ENCODE data around the gene FAM193A. TPM values are rescaled to one million over a fixed set of nuclear protein-coding genes. Genes with fewer than 3 reads are reported as not detected.
"Not testable (repeated sequence)": the region's sequence is repeated elsewhere in the genome, so short reads cannot be mapped to it uniquely, and the experiment has no call there.

Gene FAM193A
- total RNA-seq, 1 donor from 2014 or later = 30.9 TPM

DNA sequence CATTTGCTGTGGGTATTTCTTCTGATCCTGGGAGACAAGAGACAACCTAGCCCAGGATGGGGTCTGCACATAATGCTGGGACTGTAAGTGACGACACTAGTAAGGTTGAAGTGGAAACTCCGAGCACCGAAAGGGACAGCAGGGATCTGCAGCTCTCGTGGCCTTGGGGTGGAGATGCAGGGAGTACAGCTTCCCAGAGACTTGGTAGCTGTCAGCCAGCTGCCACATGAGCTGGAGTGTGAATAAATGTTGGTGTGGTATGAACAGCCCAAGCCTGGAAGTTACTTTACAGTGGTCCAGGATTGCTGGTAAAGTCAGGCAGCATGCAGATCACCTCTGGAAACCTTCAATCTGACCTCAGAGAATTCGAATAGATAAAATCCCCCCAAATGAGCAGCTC lies 97.6 kb downstream of the FAM193A start:
- Histone ChIP-seq H3K9me3 (no peaks in the 10 kb centered on the region), H3K4me1 (no peaks in the 10 kb centered on the region), H3K36me3 (peaks cover 33 to 72% of the 10 kb centered on the region in 2 donors), H3K27ac (no peak overlapping the region), H3K27me3 (no peaks in the 10 kb centered on the region), H3K4me3 (no peak overlapping the region)
- intact Hi-C loops (cut with DNase I) = no loop called here
- DNase-seq (ENCODE audit: low spot score in 2 of 2) = peak in 1 of 2 donors; percentile 33
- TF ChIP-seq CTCF (IDR thresholded peaks at IDR 0.05) = no peak

DNA sequence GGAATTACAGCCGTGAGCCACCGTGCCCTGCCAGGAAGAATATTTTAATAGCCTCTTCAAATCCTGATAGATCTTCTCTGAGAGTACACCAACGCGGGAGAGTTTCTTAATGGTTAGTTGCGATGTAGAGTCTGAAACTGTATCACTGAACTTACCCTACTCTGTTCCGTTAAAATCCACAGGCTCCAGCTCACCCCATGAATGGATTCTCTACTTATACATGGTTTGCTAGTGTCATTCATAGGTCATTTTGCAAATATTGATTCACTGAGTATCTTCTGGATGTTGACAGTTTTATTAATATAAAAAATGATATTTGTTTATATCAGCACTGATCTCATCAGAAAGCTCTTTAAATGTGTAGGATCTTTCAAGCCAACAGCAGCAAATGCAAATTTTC lies 99.9 kb downstream of the FAM193A start:
- H3K4me3 ChIP-seq = no peak overlapping the region
- no peak for TF ChIP-seq CTCF (IDR thresholded peaks at IDR 0.05)
- no peaks in the 10 kb centered on the region for H3K4me1 ChIP-seq
- no peaks in the 10 kb centered on the region for H3K27me3 ChIP-seq
- intact Hi-C loops (cut with DNase I) = no loop called here
- peaks cover 39 to 80% of the 10 kb centered on the region in 2 donors for H3K36me3 ChIP-seq
- H3K27ac ChIP-seq = no peak overlapping the region
- DNase-seq (ENCODE audit: low spot score in 2 of 2) = peak in 1 of 2 donors; percentile 7
- no peaks in the 10 kb centered on the region for H3K9me3 ChIP-seq

DNA sequence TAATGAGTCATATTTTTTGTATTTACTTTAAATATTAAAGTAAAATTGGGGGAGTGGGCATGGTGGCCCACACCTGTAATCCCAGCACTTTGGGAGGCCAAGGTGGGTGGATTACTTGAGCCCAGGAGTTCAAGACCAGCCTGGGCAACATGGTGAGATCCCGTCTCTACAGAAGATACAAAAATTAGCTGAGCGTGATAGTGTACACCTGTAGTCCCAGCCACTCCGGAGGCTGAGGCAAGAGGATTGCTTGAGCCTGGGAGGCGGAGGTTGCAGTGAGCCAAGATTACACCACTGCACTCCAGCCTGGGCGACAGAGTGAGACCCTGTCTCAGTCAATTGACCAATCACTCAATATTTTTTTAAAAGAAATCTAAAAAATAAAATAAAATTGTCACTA lies 100.5 kb downstream of the FAM193A start:
- H3K27ac ChIP-seq; intact Hi-C loops (cut with DNase I); H3K4me1 ChIP-seq; H3K27me3 ChIP-seq; H3K9me3 ChIP-seq; H3K4me3 ChIP-seq: not testable (repeated sequence)
- DNase-seq (ENCODE audit: low spot score in 2 of 2) = peak in 1 of 2 donors; percentile 5
- peaks cover 38 to 79% of the 10 kb centered on the region in 2 donors for H3K36me3 ChIP-seq

- DNase-seq (ENCODE audit: low spot score in 2 of 2) = peak in 1 of 2 donors; percentile 50
- Histone ChIP-seq H3K4me3 (no peak overlapping the region), H3K27me3 (no peaks in the 10 kb centered on the region), H3K4me1 (no peaks in the 10 kb centered on the region), H3K9me3 (no peaks in the 10 kb centered on the region), H3K27ac (no peak overlapping the region), H3K36me3 (peaks cover 33 to 71% of the 10 kb centered on the region in 2 donors)
- intact Hi-C loops (cut with DNase I) = no loop called here
- no peak for TF ChIP-seq CTCF (IDR thresholded peaks at IDR 0.05)
These were observed 101.6 kb downstream of the FAM193A start for GRCh38 chr4:2637956-2638552.

GRCh38 chr4:2638730-2639129 lies 102.3 kb downstream of the FAM193A start:
- peak in 1 of 2 donors; percentile 12 for DNase-seq (ENCODE audit: low spot score in 2 of 2)
- H3K4me3 ChIP-seq = no peak overlapping the region
- no peak overlapping the region for H3K27ac ChIP-seq
- intact Hi-C loops (cut with DNase I) = no loop called here
- H3K9me3 ChIP-seq = no peaks in the 10 kb centered on the region
- H3K36me3 ChIP-seq = peaks cover 33 to 64% of the 10 kb centered on the region in 2 donors
- TF ChIP-seq CTCF (IDR thresholded peaks at IDR 0.05) = no peak
- no peaks in the 10 kb centered on the region for H3K27me3 ChIP-seq
- no peaks in the 10 kb centered on the region for H3K4me1 ChIP-seq

DNA sequence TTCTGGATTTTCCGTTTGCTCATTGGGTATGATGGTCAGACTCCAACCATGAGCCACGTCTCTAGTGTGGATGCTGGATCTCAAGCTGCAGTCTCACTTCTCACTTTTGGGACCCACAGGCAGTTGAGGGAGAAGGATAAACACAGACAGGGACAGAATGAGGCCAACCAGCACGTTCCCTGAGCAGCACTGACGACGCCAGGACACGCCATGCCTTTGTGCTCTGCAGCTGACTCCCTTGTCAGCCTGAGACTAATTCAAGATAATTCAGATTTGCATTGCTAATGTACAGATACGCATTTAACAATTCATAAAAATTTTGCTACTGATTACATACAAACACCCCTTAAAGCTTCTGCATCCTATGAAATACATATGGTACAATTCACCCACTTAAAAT lies 106.5 kb downstream of the FAM193A start:
- no peak for TF ChIP-seq CTCF (IDR thresholded peaks at IDR 0.05)
- H3K4me1 ChIP-seq = no peaks in the 10 kb centered on the region
- intact Hi-C loops (cut with DNase I) = no loop called here
- no peak overlapping the region for H3K4me3 ChIP-seq
- peak in 1 of 2 donors; percentile 22 for DNase-seq (ENCODE audit: low spot score in 2 of 2)
- no peak overlapping the region for H3K27ac ChIP-seq
- H3K36me3 ChIP-seq = peaks cover 56 to 65% of the 10 kb centered on the region in 2 donors
- H3K27me3 ChIP-seq = no peaks in the 10 kb centered on the region
- H3K9me3 ChIP-seq = no peaks in the 10 kb centered on the region
